VCaP (cell line): ENCODE results near the gene PCDHGB6.
"Not testable (repeated sequence)": the region's sequence is repeated elsewhere in the genome, so short reads cannot be mapped to it uniquely, and the experiment has no call there.

Experiments used
- H3K27ac ChIP-seq: fragments of 450-650 bp; 2 replicates; pipeline ENCODE4 v1.5.1; 2017
- TF ChIP-seq, protein P1 (sequence below): fragments of 450-650 bp; conservative IDR thresholded peaks from 2 replicates; pipeline ENCODE4 v1.5.1; 2017; ENCODE audit warnings: mild to moderate bottlenecking, moderate library complexity

The PCDHGB6 gene

DNA sequence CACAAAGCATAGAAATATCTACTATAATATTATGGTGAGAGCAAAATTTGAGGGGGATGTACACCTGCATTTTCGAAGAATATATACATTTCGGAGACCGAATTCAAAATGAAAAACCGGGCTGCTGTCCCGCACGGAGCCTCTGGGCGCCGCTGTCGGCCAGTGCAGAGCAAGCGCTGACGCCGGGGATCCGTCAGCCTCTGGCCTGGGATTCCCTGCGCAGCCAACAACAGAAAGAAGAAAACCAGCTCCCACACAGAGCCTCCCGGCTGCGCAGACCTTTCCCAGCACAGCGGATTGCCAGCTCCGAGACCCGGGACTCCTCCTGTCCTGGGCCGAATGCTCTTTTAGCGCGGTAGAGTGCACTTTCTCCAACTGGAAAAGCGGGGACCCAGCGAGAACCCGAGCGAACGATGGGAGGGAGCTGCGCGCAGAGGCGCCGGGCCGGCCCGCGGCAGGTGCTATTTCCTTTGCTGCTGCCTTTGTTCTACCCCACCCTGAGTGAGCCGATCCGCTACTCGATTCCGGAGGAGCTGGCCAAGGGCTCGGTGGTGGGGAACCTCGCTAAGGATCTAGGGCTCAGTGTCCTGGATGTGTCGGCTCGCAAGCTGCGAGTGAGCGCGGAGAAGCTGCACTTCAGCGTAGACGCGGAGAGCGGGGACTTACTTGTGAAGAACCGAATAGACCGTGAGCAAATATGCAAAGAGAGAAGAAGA lies at the start of gene PCDHGB6:
PCDHGB6 (plus strand) TSS at position 232 of the 716 bp plus-strand sequence; CDS start at position 414, 182 bp downstream.
- H3K27ac ChIP-seq = not testable (repeated sequence)

DNA sequence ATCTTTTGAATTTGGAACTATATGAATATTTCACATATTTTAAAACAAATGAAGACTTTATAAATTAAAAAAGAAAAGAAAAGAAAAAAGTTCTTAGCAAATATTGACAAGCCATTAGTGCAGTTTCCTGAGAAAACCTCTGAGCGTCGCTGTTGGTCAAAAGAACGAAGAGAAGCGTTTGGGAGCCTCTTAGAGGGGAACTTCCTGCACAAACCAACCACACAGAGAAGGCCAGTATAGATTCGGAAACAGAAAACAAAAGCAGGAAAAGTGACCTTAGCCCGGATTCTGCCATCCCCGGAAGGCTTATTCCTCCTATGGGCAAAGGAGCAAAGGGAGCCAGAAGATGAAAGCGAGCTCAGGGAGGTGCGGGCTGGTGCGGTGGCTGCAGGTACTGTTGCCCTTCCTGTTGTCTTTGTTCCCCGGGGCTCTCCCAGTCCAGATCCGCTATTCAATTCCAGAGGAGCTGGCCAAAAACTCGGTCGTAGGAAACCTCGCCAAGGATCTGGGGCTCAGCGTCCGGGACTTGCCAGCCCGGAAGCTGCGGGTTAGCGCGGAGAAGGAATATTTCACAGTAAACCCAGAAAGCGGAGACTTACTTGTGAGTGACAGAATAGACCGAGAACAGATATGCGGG lies 47.9 kb upstream of the PCDHGB6 start, which contains the start of gene PCDHGB2:
PCDHGB2 (plus strand) TSS at position 205 of the 637 bp plus-strand sequence; CDS start at position 347, 142 bp downstream.
- TF ChIP-seq, protein P1, sequence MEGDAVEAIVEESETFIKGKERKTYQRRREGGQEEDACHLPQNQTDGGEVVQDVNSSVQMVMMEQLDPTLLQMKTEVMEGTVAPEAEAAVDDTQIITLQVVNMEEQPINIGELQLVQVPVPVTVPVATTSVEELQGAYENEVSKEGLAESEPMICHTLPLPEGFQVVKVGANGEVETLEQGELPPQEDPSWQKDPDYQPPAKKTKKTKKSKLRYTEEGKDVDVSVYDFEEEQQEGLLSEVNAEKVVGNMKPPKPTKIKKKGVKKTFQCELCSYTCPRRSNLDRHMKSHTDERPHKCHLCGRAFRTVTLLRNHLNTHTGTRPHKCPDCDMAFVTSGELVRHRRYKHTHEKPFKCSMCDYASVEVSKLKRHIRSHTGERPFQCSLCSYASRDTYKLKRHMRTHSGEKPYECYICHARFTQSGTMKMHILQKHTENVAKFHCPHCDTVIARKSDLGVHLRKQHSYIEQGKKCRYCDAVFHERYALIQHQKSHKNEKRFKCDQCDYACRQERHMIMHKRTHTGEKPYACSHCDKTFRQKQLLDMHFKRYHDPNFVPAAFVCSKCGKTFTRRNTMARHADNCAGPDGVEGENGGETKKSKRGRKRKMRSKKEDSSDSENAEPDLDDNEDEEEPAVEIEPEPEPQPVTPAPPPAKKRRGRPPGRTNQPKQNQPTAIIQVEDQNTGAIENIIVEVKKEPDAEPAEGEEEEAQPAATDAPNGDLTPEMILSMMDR = peak; percentile 79
- H3K27ac ChIP-seq = peak within 1 kb of the TSS; percentile 65

DNA sequence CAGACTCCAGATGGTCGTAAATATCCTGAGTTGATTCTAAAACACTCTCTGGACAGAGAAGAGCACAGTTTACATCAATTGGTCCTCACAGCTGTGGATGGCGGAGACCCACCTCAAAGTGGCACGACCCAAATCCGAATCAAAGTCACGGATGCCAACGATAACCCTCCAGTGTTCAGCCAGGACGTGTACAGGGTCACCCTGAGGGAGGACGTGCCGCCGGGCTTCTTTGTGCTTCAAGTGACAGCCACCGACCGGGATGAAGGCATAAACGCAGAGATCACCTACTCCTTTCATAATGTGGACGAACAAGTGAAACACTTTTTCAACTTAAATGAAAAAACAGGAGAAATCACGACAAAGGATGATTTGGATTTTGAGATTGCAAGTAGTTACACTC lies 47.1 kb upstream of the PCDHGB6 start:
- TF ChIP-seq, protein P1 = no peak
- peak overlapping the region; percentile 65 for H3K27ac ChIP-seq

DNA sequence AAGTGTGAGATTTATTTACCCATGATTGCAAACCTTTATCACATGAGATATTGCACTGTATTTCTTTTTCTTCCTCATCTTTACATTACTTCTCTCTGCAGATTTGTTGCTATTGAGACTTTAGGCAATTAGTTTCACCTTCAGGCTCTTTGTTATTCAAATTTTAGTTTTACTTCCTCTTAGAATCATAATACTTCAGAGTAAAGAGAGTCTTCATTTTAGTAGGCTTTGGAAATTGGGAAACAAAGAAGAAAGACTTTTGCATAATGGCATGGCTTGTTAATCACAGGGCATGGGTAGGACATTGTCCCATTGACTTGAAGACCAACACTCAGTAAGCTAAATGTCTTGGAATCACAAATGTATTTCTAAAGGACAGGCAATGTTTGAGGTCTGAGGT lies 45.1 kb upstream of the PCDHGB6 start:
- TF ChIP-seq, protein P1 = no peak
- peak overlapping the region; percentile 34; the same call in 1 of the 2 replicates for H3K27ac ChIP-seq

DNA sequence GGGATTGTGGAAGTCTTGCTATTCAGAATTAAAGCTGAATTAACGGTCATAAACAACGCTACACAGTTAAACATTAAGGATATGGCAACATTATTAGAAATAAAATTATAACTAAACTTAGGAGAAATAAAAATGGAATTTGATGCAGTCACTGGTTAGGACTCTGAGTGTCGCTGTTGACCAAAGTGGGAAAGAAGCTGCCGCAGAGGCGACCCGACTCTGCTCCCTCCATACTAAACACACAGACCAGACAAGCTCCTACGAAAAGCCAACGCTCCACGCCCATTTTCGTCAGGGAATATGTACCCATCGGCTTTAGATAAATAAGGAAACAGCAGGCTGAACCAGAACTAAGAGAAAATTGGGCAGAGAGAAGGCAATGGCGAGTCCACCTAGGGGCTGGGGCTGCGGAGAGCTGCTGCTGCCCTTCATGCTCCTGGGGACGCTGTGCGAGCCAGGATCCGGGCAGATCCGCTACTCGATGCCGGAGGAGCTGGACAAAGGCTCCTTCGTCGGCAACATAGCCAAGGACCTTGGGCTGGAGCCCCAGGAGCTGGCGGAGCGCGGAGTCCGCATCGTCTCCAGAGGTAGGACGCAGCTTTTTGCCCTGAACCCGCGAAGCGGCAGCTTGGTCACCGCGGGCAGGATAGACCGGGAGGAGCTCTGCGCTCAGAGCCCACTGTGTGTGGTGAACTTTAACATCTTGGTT lies 43.7 kb upstream of the PCDHGB6 start, which contains the start of gene PCDHGA5:
PCDHGA5 (plus strand) TSS at position 211 of the 709 bp plus-strand sequence; CDS start at position 380, 169 bp downstream.
- TF ChIP-seq, protein P1 = no peak
- peak within 1 kb of the TSS; percentile 34 for H3K27ac ChIP-seq

DNA sequence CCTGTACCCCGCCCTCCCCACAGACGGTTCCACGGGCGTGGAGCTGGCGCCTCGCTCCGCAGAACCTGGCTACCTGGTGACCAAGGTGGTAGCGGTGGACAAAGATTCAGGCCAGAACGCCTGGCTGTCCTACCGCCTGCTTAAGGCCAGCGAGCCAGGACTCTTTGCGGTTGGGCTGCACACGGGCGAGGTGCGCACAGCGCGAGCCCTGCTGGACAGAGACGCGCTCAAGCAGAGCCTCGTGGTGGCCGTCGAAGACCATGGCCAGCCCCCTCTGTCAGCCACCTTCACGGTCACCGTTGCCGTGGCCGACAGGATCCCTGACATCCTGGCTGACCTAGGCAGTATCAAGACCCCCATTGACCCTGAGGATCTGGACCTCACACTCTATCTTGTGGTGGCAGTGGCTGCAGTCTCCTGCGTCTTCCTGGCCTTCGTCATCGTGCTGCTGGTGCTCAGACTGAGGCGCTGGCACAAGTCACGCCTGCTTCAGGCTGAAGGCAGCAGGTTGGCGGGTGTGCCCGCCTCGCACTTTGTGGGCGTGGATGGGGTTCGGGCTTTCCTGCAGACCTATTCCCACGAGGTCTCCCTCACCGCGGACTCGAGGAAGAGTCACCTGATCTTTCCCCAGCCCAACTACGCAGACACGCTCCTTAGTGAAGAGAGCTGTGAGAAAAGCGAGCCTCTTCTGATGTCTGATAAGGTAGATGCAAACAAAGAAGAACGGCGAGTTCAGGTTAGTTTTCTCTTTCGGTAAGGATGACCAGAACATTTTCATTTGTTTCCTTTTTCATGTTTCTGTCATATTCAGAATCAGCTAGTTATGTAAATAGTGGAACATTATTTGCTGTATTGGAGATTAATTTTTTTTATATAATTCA lies 41.6 kb upstream of the PCDHGB6 start:
- H3K27ac ChIP-seq = peak overlapping the region; percentile 67
- TF ChIP-seq, protein P1 = no peak

DNA sequence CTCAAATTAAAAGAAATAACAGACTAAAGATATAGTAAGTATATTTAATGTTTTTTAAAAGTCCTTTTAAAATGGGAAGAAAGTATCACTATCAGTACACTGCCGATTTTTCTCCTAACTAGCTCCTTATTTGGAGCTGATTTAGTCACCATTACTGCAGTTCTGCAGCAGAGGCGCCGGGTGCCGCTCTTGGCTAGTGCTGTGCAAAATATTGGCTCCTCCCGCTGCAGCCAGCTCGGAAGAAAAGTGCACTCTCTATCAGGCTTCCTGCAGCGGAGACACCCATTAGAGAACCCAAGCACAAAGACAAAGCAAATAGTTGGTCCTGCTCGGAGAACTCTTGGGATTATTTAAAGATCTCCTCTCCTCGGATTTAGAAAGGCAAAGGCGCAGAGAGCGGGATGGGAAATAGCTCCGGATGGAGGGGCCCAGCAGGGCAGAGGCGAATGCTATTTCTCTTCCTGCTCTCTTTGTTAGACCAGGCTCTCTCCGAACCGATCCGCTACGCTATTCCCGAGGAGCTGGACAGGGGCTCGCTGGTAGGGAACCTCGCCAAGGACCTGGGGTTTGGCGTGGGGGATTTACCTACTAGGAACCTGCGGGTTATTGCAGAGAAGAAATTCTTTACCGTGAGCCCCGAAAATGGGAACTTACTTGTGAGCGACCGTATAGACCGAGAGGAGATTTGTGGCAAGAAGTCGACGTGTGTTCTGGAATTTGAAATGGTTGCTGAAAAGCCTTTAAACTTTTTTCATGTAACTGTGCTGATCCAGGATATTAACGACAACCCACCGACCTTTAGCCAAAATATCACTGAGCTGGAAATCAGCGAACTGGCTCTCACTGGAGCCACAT lies 37.6 kb upstream of the PCDHGB6 start, which contains the start of gene PCDHGB3:
PCDHGB3 (plus strand) TSS at position 249 of the 855 bp plus-strand sequence; CDS start at position 402, 153 bp downstream.
- H3K27ac ChIP-seq = no peak within 1 kb of the TSS
- TF ChIP-seq, protein P1 = no peak
